ENCODE results near the gene DNAH2. TPM values are rescaled to one million over a fixed set of nuclear protein-coding genes. Genes with fewer than 3 reads are reported as not detected.

The DNAH2 gene
- total RNA-seq, 2 experiments from 2014 or later: not detected

DNA sequence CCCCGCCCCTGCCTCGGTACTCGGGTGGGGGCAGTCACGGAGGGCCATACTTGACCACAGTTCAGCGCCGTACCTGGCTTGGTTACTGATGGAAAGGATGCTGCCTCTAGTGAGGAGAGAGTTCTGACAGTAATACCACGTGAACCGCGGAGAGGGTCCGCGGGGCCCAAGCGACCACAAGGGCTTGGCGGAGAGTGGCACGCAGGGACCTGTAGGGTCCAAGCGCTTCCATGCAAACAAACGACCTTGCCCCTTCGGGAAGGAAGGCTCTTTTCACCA is 125.7 kb downstream of the DNAH2 start:
- ChIA-PET POLR2A (no interaction called here), CTCF (interaction anchor here (1.3 to 3.4 kb wide), 3 partner anchors 8 to 10 kb away, joined by 3 to 12 read pairs (median 6); partner anchors contain the start of gene KDM6B)
- DNase-seq: no peak
- H3K36me3 Mint-ChIP-seq (ENCODE audit: low read depth): peaks cover 4% of the 10 kb centered on the region
- H3K9me3 Mint-ChIP-seq: no peaks in the 10 kb centered on the region
- peak overlapping the region; percentile 98 for H3K4me3 Mint-ChIP-seq
- peak overlapping the region; percentile 97 for H3K27ac Mint-ChIP-seq
- H3K4me1 Mint-ChIP-seq: peaks cover 47% of the 10 kb centered on the region
- H3K27me3 Mint-ChIP-seq: no peaks in the 10 kb centered on the region

DNA sequence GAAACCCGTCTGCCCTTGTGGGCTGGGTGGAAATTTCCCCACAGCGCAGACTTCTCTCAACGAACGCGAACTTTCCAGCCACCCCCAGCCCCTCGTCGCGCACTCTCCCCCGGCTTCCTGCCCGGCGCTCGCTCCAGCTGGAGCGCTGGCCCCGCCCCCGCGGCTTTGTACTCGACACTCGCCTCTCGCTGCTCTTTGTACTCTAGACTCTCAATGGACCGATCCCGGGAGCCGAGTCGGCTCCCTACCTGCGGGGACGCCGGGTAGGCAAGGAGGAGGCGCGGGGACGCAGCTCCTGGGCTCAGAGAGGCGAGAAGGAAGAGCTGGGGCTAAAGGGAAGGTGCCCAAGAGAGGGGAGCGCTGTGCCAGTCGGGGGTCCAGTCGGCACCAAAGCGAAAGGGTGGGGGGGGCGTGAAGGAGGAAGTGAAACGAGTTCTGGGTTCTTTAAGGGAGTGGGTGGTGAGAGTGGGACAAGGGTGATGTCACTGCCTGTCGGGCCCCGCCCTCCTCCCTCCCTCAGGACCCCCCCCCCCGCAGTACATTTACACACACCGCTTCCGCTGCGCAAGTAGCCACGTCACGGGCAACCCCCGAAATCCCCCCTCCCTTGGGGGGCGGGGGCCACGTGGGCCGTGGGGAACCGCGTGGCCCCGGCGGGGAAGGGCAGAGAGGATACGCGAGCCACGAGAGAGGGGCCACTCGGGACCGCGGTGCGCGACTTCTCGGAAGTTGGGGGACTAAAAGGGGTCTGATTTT is 126.2 kb downstream of the DNAH2 start:
- peak; percentile 87 for DNase-seq
- no peaks in the 10 kb centered on the region for H3K27me3 Mint-ChIP-seq
- peak overlapping the region; percentile 97 for H3K27ac Mint-ChIP-seq
- H3K4me1 Mint-ChIP-seq: peaks cover 42% of the 10 kb centered on the region
- no peaks in the 10 kb centered on the region for H3K9me3 Mint-ChIP-seq
- ChIA-PET CTCF (interaction anchor here (1.3 to 3.4 kb wide), 4 partner anchors 7 to 59 kb away, joined by 3 to 12 read pairs (median 4); partner anchors contain the start of gene KDM6B), POLR2A (no interaction called here)
- peaks cover 4% of the 10 kb centered on the region for H3K36me3 Mint-ChIP-seq (ENCODE audit: low read depth)
- H3K4me3 Mint-ChIP-seq: peak overlapping the region; percentile 98

DNA sequence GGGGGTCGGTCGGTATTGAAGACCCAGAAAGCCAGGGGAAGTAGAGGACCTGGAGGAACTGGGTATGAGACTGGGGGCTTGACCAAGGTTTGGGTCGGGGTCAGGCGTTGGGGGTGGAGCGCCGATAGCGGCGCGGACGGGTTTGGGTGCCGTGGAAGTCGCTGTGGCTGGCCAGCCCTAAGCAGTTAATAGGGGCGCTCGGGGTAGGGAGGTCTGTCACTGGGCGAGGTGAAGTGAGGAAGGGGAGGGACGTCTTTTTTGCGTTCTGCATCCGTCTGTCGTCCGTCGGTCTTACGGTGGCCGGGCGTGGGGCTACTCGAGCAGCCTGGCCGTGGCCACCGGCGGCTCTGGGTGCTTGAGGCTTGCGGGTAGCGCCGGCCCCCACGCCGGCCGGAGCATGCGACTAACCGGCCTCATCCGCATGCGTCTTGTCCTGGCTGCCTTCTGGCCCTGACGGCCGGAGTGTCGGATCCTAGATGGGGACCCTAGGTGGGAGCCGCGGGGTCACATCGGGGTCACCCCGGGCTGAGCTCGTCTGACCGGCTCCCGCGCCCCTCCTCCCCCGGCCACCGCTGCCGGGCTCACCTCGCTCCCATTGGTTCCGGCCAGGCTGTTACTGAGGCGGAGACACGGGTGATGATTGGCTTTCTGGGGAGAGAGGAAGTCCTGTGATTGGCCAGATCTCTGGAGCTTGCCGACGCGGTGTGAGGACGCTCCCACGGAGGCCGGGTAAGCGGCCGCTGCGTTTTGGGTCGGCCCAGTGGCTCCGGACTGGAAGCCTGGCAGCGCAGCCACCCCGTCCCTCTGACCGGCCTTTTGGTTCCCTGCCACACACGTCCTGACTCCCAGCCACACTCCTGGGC is 127.0 kb downstream of the DNAH2 start:
- Mint-ChIP-seq H3K4me3 (peak overlapping the region; percentile 98), H3K36me3 (ENCODE audit: low read depth) (peaks cover 4% of the 10 kb centered on the region), H3K27me3 (no peaks in the 10 kb centered on the region), H3K9me3 (no peaks in the 10 kb centered on the region), H3K4me1 (peaks cover 34% of the 10 kb centered on the region), H3K27ac (peak overlapping the region; percentile 97)
- DNase-seq: peak; percentile 91
- ChIA-PET CTCF (interaction anchor here (0.6 to 2.4 kb wide), 13 partner anchors 9 to 211 kb away, joined by 3 to 19 read pairs (median 3); partner anchors contain the start of genes CYB5D1, KDM6B and NAA38), POLR2A (interaction anchor here (1.5 kb wide), 1 partner anchor 9 kb away, joined by 4 read pairs; no protein-coding TSS in a partner anchor)

DNA sequence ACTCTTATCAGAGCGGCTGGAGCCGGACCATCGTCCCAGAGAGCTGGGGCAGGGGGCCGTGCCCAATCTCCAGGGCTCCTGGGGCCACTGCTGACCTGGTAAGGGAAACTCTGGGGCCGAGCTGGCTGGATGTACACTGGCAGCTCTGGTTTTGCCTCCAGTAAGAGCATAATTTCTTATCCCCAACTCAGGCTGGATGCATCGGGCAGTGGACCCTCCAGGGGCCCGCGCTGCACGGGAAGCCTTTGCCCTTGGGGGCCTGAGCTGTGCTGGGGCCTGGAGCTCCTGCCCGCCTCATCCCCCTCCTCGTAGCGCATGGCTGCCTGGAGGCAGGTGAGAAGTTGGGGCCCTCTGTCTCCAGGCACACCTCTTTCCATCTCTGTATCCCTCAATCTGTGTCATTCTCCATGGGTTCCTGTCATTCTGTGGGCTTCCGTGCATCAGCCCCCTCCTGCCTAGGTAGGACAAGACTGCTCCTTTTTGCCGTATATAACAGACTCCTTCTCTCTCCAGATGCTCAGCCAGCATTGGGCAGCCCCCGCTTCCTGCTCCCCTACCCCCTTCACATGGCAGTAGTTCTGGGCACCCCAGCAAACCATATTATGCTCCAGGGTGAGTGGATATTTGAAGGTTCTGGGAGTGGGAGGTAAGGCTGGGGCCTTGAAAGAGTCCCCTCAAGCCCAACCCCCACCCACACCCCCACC is 128.0 kb downstream of the DNAH2 start:
- no peak for DNase-seq
- Mint-ChIP-seq H3K27ac (peak overlapping the region; percentile 97), H3K27me3 (no peaks in the 10 kb centered on the region), H3K4me3 (peak overlapping the region; percentile 98), H3K36me3 (ENCODE audit: low read depth) (peaks cover 6% of the 10 kb centered on the region), H3K4me1 (peaks cover 30% of the 10 kb centered on the region), H3K9me3 (no peaks in the 10 kb centered on the region)
- ChIA-PET CTCF (interaction anchor here (1.0 to 2.4 kb wide), 10 partner anchors 10 to 144 kb away, joined by 3 to 19 read pairs (median 4); partner anchors contain the start of genes CYB5D1, KDM6B and NAA38), POLR2A (interaction anchor here (1.5 kb wide), 1 partner anchor 10 kb away, joined by 4 read pairs; no protein-coding TSS in a partner anchor)

DNA sequence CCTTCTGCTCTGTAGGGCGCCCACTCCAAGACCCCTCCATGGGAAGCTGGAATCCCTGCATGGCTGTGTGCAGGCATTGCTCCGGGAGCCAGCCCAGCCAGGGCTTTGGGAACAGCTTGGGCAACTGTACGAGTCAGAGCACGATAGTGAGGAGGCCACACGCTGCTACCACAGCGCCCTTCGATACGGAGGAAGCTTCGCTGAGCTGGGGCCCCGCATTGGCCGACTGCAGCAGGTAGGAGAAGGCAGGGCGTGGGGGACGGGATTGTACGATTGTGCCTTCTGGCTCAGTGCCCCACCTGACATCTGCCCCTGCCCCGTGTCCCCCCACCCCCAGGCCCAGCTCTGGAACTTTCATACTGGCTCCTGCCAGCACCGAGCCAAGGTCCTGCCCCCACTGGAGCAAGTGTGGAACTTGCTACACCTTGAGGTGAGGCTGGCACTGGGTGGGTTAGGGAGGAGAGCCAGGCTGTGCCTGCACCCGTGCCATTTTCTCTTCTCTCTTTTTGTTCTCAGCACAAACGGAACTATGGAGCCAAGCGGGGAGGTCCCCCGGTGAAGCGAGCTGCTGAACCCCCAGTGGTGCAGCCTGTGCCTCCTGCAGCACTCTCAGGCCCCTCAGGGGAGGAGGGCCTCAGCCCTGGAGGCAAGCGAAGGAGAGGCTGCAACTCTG is 128.7 kb downstream of the DNAH2 start:
- H3K36me3 Mint-ChIP-seq (ENCODE audit: low read depth): peaks cover 6% of the 10 kb centered on the region
- H3K9me3 Mint-ChIP-seq: no peaks in the 10 kb centered on the region
- no peak overlapping the region for H3K4me3 Mint-ChIP-seq
- ChIA-PET CTCF (interaction anchor here (1.3 to 2.4 kb wide), 3 partner anchors 11 kb away, joined by 3 to 19 read pairs (median 9); partner anchors contain the start of genes CYB5D1 and NAA38), POLR2A (no interaction called here)
- no peaks in the 10 kb centered on the region for H3K27me3 Mint-ChIP-seq
- peak overlapping the region; percentile 25 for H3K27ac Mint-ChIP-seq
- peaks cover 29% of the 10 kb centered on the region for H3K4me1 Mint-ChIP-seq
- no peak for DNase-seq

DNA sequence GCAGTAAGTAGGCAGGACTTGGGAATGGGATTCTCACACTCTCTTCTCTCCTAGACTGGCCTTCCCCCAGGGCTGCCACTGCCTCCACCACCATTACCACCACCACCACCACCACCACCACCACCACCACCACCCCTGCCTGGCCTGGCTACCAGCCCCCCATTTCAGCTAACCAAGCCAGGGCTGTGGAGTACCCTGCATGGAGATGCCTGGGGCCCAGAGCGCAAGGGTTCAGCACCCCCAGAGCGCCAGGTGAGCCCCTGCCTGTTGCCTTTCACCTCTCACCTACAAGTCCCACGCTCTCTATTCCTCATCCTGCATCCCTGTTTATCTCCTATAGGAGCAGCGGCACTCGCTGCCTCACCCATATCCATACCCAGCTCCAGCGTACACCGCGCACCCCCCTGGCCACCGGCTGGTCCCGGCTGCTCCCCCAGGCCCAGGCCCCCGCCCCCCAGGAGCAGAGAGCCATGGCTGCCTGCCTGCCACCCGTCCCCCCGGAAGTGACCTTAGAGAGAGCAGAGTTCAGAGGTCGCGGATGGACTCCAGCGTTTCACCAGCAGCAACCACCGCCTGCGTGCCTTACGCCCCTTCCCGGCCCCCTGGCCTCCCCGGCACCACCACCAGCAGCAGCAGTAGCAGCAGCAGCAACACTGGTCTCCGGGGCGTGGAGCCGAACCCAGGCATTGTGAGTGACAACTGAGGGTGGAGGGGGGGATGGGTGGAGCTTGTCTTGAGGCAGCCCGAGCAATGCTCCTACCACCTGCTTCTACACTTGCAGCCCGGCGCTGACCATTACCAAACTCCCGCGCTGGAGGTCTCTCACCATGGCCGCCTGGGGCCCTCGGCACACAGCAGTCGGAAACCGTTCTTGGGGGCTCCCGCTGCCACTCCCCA is 129.5 kb downstream of the DNAH2 start:
- Mint-ChIP-seq H3K36me3 (ENCODE audit: low read depth) (peaks cover 6% of the 10 kb centered on the region), H3K9me3 (no peaks in the 10 kb centered on the region), H3K4me3 (no peak overlapping the region), H3K4me1 (peaks cover 34% of the 10 kb centered on the region), H3K27me3 (no peaks in the 10 kb centered on the region), H3K27ac (peak overlapping the region; percentile 31)
- no peak for DNase-seq
- ChIA-PET POLR2A (no interaction called here), CTCF (interaction anchor here (1.3 to 2.4 kb wide), 2 partner anchors 10 to 12 kb away, joined by 3 to 19 read pairs; partner anchors contain the start of gene NAA38)

DNA sequence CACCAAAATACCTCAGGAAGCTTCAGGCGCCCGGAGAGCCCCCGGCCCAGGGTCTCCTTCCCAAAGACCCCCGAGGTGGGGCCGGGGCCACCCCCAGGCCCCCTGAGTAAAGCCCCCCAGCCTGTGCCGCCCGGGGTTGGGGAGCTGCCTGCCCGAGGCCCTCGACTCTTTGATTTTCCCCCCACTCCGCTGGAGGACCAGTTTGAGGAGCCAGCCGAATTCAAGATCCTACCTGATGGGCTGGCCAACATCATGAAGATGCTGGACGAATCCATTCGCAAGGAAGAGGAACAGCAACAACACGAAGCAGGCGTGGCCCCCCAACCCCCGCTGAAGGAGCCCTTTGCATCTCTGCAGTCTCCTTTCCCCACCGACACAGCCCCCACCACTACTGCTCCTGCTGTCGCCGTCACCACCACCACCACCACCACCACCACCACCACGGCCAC is 130.6 kb downstream of the DNAH2 start:
- DNase-seq: no peak
- peaks cover 2% of the 10 kb centered on the region for H3K36me3 Mint-ChIP-seq (ENCODE audit: low read depth)

DNA sequence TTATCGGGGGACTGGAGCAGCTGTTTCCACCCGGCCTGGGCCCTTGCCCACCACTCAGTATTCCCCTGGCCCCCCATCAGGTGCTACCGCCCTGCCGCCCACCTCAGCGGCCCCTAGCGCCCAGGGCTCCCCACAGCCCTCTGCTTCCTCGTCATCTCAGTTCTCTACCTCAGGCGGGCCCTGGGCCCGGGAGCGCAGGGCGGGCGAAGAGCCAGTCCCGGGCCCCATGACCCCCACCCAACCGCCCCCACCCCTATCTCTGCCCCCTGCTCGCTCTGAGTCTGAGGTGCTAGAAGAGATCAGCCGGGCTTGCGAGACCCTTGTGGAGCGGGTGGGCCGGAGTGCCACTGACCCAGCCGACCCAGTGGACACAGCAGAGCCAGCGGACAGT is 131.2 kb downstream of the DNAH2 start:
- no peaks in the 10 kb centered on the region for H3K9me3 Mint-ChIP-seq
- no peaks in the 10 kb centered on the region for H3K27me3 Mint-ChIP-seq
- H3K4me1 Mint-ChIP-seq: peaks cover 31% of the 10 kb centered on the region
- no peak for DNase-seq
- peaks cover 2% of the 10 kb centered on the region for H3K36me3 Mint-ChIP-seq (ENCODE audit: low read depth)
- ChIA-PET POLR2A (no interaction called here), CTCF (interaction anchor here (1.6 kb wide), 1 partner anchor 13 kb away, joined by 4 read pairs; no protein-coding TSS in a partner anchor)
- H3K4me3 Mint-ChIP-seq: no peak overlapping the region
- no peak overlapping the region for H3K27ac Mint-ChIP-seq

More for the DNA sequence above, 130.6 kb downstream of the DNAH2 start:
- Mint-ChIP-seq H3K27ac (no peak overlapping the region), H3K27me3 (no peaks in the 10 kb centered on the region), H3K9me3 (no peaks in the 10 kb centered on the region), H3K4me1 (peaks cover 31% of the 10 kb centered on the region), H3K4me3 (no peak overlapping the region)
- CTCF ChIA-PET: no interaction called here
- POLR2A ChIA-PET: interaction anchor here (0.6 kb wide), 1 partner anchor 8 kb away, joined by 3 read pairs; no protein-coding TSS in a partner anchor

DNA sequence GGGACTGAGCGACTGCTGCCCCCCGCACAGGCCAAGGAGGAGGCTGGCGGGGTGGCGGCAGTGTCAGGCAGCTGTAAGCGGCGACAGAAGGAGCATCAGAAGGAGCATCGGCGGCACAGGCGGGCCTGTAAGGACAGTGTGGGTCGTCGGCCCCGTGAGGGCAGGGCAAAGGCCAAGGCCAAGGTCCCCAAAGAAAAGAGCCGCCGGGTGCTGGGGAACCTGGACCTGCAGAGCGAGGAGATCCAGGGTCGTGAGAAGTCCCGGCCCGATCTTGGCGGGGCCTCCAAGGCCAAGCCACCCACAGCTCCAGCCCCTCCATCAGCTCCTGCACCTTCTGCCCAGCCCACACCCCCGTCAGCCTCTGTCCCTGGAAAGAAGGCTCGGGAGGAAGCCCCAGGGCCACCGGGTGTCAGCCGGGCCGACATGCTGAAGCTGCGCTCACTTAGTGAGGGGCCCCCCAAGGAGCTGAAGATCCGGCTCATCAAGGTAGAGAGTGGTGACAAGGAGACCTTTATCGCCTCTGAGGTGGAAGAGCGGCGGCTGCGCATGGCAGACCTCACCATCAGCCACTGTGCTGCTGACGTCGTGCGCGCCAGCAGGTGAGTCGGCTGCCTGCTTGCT is 131.7 kb downstream of the DNAH2 start:
- ChIA-PET POLR2A (no interaction called here), CTCF (interaction anchor here (0.8 to 1.6 kb wide), 2 partner anchors 14 to 141 kb away, joined by 3 to 4 read pairs; no protein-coding TSS in a partner anchor)
- Mint-ChIP-seq H3K27me3 (no peaks in the 10 kb centered on the region), H3K4me3 (no peak overlapping the region), H3K36me3 (ENCODE audit: low read depth) (peaks cover 2% of the 10 kb centered on the region), H3K4me1 (peaks cover 31% of the 10 kb centered on the region), H3K27ac (no peak overlapping the region), H3K9me3 (no peaks in the 10 kb centered on the region)
- DNase-seq: no peak

DNA sequence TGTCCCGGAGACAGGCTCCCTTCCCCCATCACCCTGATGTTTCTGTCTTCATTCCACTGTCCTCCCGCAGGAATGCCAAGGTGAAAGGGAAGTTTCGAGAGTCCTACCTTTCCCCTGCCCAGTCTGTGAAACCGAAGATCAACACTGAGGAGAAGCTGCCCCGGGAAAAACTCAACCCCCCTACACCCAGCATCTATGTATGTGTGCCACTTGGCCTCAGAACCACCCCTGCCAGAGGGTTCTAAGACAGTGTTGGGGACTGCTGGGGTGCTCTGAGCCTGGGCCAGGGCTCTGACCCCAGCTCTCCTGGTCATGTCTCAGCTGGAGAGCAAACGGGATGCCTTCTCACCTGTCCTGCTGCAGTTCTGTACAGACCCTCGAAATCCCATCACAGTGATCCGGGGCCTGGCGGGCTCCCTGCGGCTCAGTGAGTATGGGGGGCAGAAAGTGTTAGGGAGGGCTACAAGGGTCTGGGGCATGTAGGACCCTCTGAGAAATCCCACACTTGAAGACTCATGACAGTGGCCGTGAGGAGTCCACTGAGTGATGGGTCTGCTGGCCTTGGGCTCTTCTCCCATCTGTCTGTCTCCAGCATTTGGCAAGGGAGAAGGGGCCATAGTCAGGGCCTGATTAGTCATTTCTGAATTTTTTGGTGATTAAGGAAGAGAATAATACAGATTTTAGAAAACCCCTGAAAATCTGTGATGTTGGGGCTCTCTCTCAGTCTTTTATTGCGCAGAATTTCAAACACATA is 132.4 kb downstream of the DNAH2 start:
- no peak overlapping the region for H3K27ac Mint-ChIP-seq
- H3K4me3 Mint-ChIP-seq: no peak overlapping the region
- H3K36me3 Mint-ChIP-seq (ENCODE audit: low read depth): peaks cover 2% of the 10 kb centered on the region
- H3K9me3 Mint-ChIP-seq: no peaks in the 10 kb centered on the region
- H3K27me3 Mint-ChIP-seq: no peaks in the 10 kb centered on the region
- POLR2A ChIA-PET: no interaction called here
- no peak for DNase-seq
- CTCF ChIA-PET: interaction anchor here (0.8 to 2.0 kb wide), 5 partner anchors 8 to 141 kb away, joined by 3 to 12 read pairs (median 4); no protein-coding TSS in a partner anchor
- peaks cover 29% of the 10 kb centered on the region for H3K4me1 Mint-ChIP-seq
